OCI-M2 (cell line): ENCODE measurements around the gene CARF.
A peak's percentile ranks its signal among the peaks of the same experiment; 100 is the strongest.
"Not testable (repeated sequence)": the region's sequence is repeated elsewhere in the genome, so short reads cannot be mapped to it uniquely, and the experiment has no call there.

ENCODE experiments used
- DNase-seq: peaks from one replicate; lab custom pipeline; 2025; ENCODE audit not compliant: unreplicated experiment; lab: John Stamatoyannopoulos, UW

CARF gene

GRCh38 chr2:202933958-202934357 is 21.9 kb downstream of the CARF start:
- DNase-seq, result no peak

GRCh38 chr2:202934456-202934855 is 22.4 kb downstream of the CARF start:
- no peak for DNase-seq

GRCh38 chr2:202938960-202939359 is 26.9 kb downstream of the CARF start:
- no peak for DNase-seq

- DNase-seq, result no peak
These were observed 29.7 kb downstream of the CARF start for GRCh38 chr2:202941771-202942170.

GRCh38 chr2:202944408-202944807 is 32.3 kb downstream of the CARF start:
- no peak for DNase-seq

GRCh38 chr2:202944816-202945215 is 32.7 kb downstream of the CARF start:
- DNase-seq, result no peak

- DNase-seq, result no peak
These were observed 33.4 kb downstream of the CARF start for GRCh38 chr2:202945497-202945896.

GRCh38 chr2:202949333-202949732 is 37.3 kb downstream of the CARF start:
- DNase-seq, result not testable (repeated sequence)

GRCh38 chr2:202950592-202950991 is 38.5 kb downstream of the CARF start:
- DNase-seq, result no peak

- DNase-seq, result no peak
These were observed 48.4 kb downstream of the CARF start for GRCh38 chr2:202960524-202960923.

GRCh38 chr2:202963712-202964111 is 51.6 kb downstream of the CARF start:
- no peak for DNase-seq

- no peak for DNase-seq
These were observed 53.9 kb downstream of the CARF start for GRCh38 chr2:202965810-202966460.

- not testable (repeated sequence) for DNase-seq
These were observed 57.3 kb downstream of the CARF start for GRCh38 chr2:202969404-202969803.

GRCh38 chr2:202976809-202977208 is 64.7 kb downstream of the CARF start:
- DNase-seq, result no peak

- no peak for DNase-seq
These were observed 70.9 kb downstream of the CARF start for GRCh38 chr2:202982779-202983491.

GRCh38 chr2:202989749-202990148 is 77.7 kb downstream of the CARF start:
- no peak for DNase-seq

- no peak for DNase-seq
These were observed 78.4 kb downstream of the CARF start for GRCh38 chr2:202990501-202990900.

GRCh38 chr2:202997113-202997512 is 85.0 kb downstream of the CARF start:
- not testable (repeated sequence) for DNase-seq

- no peak for DNase-seq
These were observed 90.2 kb downstream of the CARF start for GRCh38 chr2:203002054-203002821.

- DNase-seq, result no peak
These were observed 91.6 kb downstream of the CARF start for GRCh38 chr2:203003716-203004115.

GRCh38 chr2:203014456-203015199 is 102.6 kb downstream of the CARF start, which contains the start of gene NBEAL1:
NBEAL1 (plus strand) TSS chr2:203014875; CDS start chr2:203016385, 1,510 bp downstream.
- DNase-seq, result peak; percentile 90
